ENCODE results near the gene LYST. TPM values are rescaled to one million over a fixed set of nuclear protein-coding genes. Genes with fewer than 3 reads are reported as not detected.
"Not testable (repeated sequence)": the region's sequence is repeated elsewhere in the genome, so short reads cannot be mapped to it uniquely, and the experiment has no call there.

The LYST gene
- polyA plus RNA-seq, 4 donors: 2.9 to 6.6 (median 5.0) TPM

DNA sequence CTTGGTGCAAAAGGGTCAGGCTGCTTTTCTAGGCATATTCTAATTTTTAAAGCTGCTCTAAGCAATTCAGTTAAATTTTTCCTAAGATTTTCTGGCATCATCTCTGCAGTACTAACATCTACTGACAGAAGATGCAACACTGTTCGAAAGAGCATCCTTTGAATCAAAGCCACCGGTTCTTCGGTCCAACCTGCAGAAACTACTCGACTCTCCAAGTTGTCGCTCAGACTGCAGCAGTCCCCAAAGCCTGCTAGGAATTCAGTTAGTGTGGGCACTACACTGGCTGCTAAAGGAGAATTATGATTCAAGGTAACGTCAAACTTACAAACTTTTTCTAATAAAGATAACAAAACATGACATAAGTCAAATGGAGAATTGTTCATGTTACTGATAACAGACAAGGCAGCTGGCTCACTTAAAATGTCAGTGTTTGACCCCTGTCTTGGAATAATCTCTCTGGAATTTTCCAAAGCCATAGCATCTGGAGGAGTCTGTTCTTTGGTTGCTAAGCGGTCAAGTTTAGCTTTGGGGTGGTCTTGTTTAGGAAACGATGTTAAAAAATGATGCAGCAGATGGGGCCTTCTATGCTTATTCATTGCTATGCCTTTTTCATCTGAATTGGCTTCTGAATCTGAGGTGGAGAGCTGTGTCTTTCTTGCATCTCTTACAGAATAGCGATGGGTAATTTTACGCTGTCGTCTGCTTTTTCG, 56.9 kb downstream of the LYST start:
- no peak overlapping the region for H3K27ac ChIP-seq (ENCODE audit: low read depth in 1 of 3, low read length in 2 of 3)

DNA sequence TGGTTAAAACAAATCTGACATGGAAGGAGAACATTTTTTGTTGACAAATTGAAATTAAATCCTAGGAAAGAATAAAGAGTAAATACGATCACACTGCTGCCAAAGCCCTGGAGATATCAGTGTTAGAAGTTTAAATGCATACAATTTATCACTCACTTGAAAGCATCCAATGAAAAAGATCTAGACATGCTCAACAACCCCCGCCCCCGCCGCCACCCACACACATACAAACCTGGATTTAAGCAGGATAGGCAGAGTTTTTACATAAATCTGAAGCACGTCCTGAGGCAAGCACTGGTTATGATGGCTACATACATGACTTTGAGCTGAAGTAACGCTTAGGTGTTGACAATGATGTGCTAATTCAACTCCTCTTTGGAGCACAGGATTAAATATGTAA, 58.5 kb downstream of the LYST start:
- DNase-seq (no peak), FAIRE-seq (no peak)
- no peaks in the 10 kb centered on the region for H3K9me3 ChIP-seq (ENCODE audit: control insufficient read depth in 2 of 2, insufficient read depth in 1 of 2, low read depth in 1 of 2, low read length in 1 of 2)
- H3K4me1 ChIP-seq (ENCODE audit: control insufficient read depth in 3 of 3, insufficient read depth in 2 of 3, low read depth in 1 of 3, low read length in 2 of 3): no peaks in the 10 kb centered on the region
- H3K27ac ChIP-seq (ENCODE audit: low read depth in 1 of 3, low read length in 2 of 3): no peak overlapping the region
- H3K4me3 ChIP-seq (ENCODE audit: low read depth in 1 of 3, low read length in 3 of 3): no peak overlapping the region
- H3K27me3 ChIP-seq (ENCODE audit: control insufficient read depth in 3 of 3, insufficient read depth in 3 of 3, low read length in 3 of 3): no peaks in the 10 kb centered on the region
- WGBS, 3 donors: 88 to 95% (median 94%) methylated on average over 6 of the region's 6 CpGs
- H3K36me3 ChIP-seq (ENCODE audit: control insufficient read depth in 3 of 3, insufficient read depth in 2 of 3, low read depth in 1 of 3, low read length in 3 of 3): no peaks in the 10 kb centered on the region

More for the DNA sequence above, 56.9 kb downstream of the LYST start:
- Histone ChIP-seq H3K9me3 (ENCODE audit: control insufficient read depth in 2 of 2, insufficient read depth in 1 of 2, low read depth in 1 of 2, low read length in 1 of 2) (no peaks in the 10 kb centered on the region), H3K4me1 (ENCODE audit: control insufficient read depth in 3 of 3, insufficient read depth in 2 of 3, low read depth in 1 of 3, low read length in 2 of 3) (no peaks in the 10 kb centered on the region), H3K36me3 (ENCODE audit: control insufficient read depth in 3 of 3, insufficient read depth in 2 of 3, low read depth in 1 of 3, low read length in 3 of 3) (no peaks in the 10 kb centered on the region), H3K4me3 (ENCODE audit: low read depth in 1 of 3, low read length in 3 of 3) (no peak overlapping the region), H3K27me3 (ENCODE audit: control insufficient read depth in 3 of 3, insufficient read depth in 3 of 3, low read length in 3 of 3) (no peaks in the 10 kb centered on the region)
- 74 to 88% (median 87%) methylated on average over 12 of the region's 12 CpGs for WGBS, 3 donors
- FAIRE-seq (no peak), DNase-seq (no peak)

DNA sequence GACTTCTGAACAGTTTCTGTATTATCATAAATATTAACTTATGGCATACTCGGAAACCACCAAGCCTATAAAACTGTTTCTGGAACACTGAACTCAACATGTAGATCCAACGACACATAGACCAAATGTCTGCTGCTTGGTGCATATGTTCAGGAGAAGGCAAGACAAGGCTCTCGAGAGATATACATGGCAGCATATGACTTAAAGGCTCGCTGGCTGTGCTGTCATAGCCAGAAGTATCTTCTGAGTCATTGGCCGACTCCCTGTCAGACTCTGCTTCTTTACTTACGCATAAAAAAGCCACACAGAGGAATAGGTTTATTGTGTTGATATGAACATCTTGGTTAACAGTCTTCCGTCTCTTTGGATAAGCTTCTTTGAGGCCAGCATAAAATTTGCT, 60.6 kb downstream of the LYST start:
- DNase-seq (no peak), FAIRE-seq (no peak)
- H3K4me3 ChIP-seq (ENCODE audit: low read depth in 1 of 3, low read length in 3 of 3): no peak overlapping the region
- 85 to 90% (median 88%) methylated on average over 7 of the region's 7 CpGs for WGBS, 3 donors
- no peaks in the 10 kb centered on the region for H3K27me3 ChIP-seq (ENCODE audit: control insufficient read depth in 3 of 3, insufficient read depth in 3 of 3, low read length in 3 of 3)
- no peaks in the 10 kb centered on the region for H3K9me3 ChIP-seq (ENCODE audit: control insufficient read depth in 2 of 2, insufficient read depth in 1 of 2, low read depth in 1 of 2, low read length in 1 of 2)
- no peaks in the 10 kb centered on the region for H3K36me3 ChIP-seq (ENCODE audit: control insufficient read depth in 3 of 3, insufficient read depth in 2 of 3, low read depth in 1 of 3, low read length in 3 of 3)
- H3K27ac ChIP-seq (ENCODE audit: low read depth in 1 of 3, low read length in 2 of 3): no peak overlapping the region
- H3K4me1 ChIP-seq (ENCODE audit: control insufficient read depth in 3 of 3, insufficient read depth in 2 of 3, low read depth in 1 of 3, low read length in 2 of 3): no peaks in the 10 kb centered on the region

GRCh38 chr1:235802573-235803346, 63.9 kb downstream of the LYST start:
- DNase-seq: no peak
- Histone ChIP-seq H3K27ac (ENCODE audit: low read depth in 1 of 3, low read length in 2 of 3) (no peak overlapping the region), H3K27me3 (ENCODE audit: control insufficient read depth in 3 of 3, insufficient read depth in 3 of 3, low read length in 3 of 3) (no peaks in the 10 kb centered on the region), H3K4me1 (ENCODE audit: control insufficient read depth in 3 of 3, insufficient read depth in 2 of 3, low read depth in 1 of 3, low read length in 2 of 3) (no peaks in the 10 kb centered on the region), H3K9me3 (ENCODE audit: control insufficient read depth in 2 of 2, insufficient read depth in 1 of 2, low read depth in 1 of 2, low read length in 1 of 2) (no peaks in the 10 kb centered on the region), H3K36me3 (ENCODE audit: control insufficient read depth in 3 of 3, insufficient read depth in 2 of 3, low read depth in 1 of 3, low read length in 3 of 3) (no peaks in the 10 kb centered on the region), H3K4me3 (ENCODE audit: low read depth in 1 of 3, low read length in 3 of 3) (no peak overlapping the region)
- WGBS, 3 donors: 91 to 94% (median 92%) methylated on average over 4 of the region's 4 CpGs
- FAIRE-seq: peak; percentile 33

DNA sequence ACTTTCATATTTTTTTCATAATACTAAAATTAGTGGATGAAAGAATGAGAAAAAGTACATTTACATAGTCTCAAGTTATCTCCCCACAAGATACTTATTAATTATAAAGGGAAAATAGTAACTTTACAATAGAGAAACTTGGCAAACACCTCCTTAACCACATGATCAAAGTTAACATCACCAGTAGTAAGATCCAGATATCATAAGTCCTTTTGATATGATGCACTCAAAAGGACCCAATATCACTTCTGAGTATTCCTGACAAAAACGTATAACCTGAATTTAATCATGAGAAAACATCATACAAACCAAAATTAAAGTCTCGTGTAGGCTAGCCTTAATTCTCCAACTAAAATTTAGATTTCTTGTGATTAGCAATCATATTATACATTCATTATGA, 67.4 kb downstream of the LYST start:
- 83 to 89% (median 86%) methylated on average over 2 of the region's 2 CpGs for WGBS, 3 donors
- no peak for DNase-seq
- H3K4me1 ChIP-seq (ENCODE audit: control insufficient read depth in 3 of 3, insufficient read depth in 2 of 3, low read depth in 1 of 3, low read length in 2 of 3): no peaks in the 10 kb centered on the region
- FAIRE-seq: no peak
- no peaks in the 10 kb centered on the region for H3K27me3 ChIP-seq (ENCODE audit: control insufficient read depth in 3 of 3, insufficient read depth in 3 of 3, low read length in 3 of 3)
- peaks cover 0 to 2% (median 0%) of the 10 kb centered on the region in 3 donors for H3K36me3 ChIP-seq (ENCODE audit: control insufficient read depth in 3 of 3, insufficient read depth in 2 of 3, low read depth in 1 of 3, low read length in 3 of 3)
- no peak overlapping the region for H3K27ac ChIP-seq (ENCODE audit: low read depth in 1 of 3, low read length in 2 of 3)
- no peak overlapping the region for H3K4me3 ChIP-seq (ENCODE audit: low read depth in 1 of 3, low read length in 3 of 3)
- peaks cover 0 to 2% of the 10 kb centered on the region in 2 donors for H3K9me3 ChIP-seq (ENCODE audit: control insufficient read depth in 2 of 2, insufficient read depth in 1 of 2, low read depth in 1 of 2, low read length in 1 of 2)

- Histone ChIP-seq H3K36me3 (ENCODE audit: control insufficient read depth in 3 of 3, insufficient read depth in 2 of 3, low read depth in 1 of 3, low read length in 3 of 3) (peaks cover 2 to 4% (median 4%) of the 10 kb centered on the region in 3 donors), H3K4me3 (ENCODE audit: low read depth in 1 of 3, low read length in 3 of 3) (no peak overlapping the region), H3K27ac (ENCODE audit: low read depth in 1 of 3, low read length in 2 of 3) (no peak overlapping the region), H3K4me1 (ENCODE audit: control insufficient read depth in 3 of 3, insufficient read depth in 2 of 3, low read depth in 1 of 3, low read length in 2 of 3) (no peaks in the 10 kb centered on the region), H3K9me3 (ENCODE audit: control insufficient read depth in 2 of 2, insufficient read depth in 1 of 2, low read depth in 1 of 2, low read length in 1 of 2) (peaks cover 0 to 2% of the 10 kb centered on the region in 2 donors), H3K27me3 (ENCODE audit: control insufficient read depth in 3 of 3, insufficient read depth in 3 of 3, low read length in 3 of 3) (no peaks in the 10 kb centered on the region)
- peak in 1 of 2 donors; percentile 20 for DNase-seq
- FAIRE-seq: no peak
- WGBS, 3 donors: 25 to 67% (median 43%) methylated on average over 7 of the region's 7 CpGs
These were observed 75.1 kb downstream of the LYST start for GRCh38 chr1:235791532-235792060.

GRCh38 chr1:235790123-235790522, 76.6 kb downstream of the LYST start:
- Histone ChIP-seq H3K36me3 (ENCODE audit: control insufficient read depth in 3 of 3, insufficient read depth in 2 of 3, low read depth in 1 of 3, low read length in 3 of 3) (peaks cover 2 to 4% (median 2%) of the 10 kb centered on the region in 3 donors), H3K27ac (ENCODE audit: low read depth in 1 of 3, low read length in 2 of 3) (no peak overlapping the region), H3K9me3 (ENCODE audit: control insufficient read depth in 2 of 2, insufficient read depth in 1 of 2, low read depth in 1 of 2, low read length in 1 of 2) (no peaks in the 10 kb centered on the region), H3K27me3 (ENCODE audit: control insufficient read depth in 3 of 3, insufficient read depth in 3 of 3, low read length in 3 of 3) (no peaks in the 10 kb centered on the region), H3K4me3 (ENCODE audit: low read depth in 1 of 3, low read length in 3 of 3) (no peak overlapping the region), H3K4me1 (ENCODE audit: control insufficient read depth in 3 of 3, insufficient read depth in 2 of 3, low read depth in 1 of 3, low read length in 2 of 3) (no peaks in the 10 kb centered on the region)
- FAIRE-seq: no peak
- no peak for DNase-seq

- not testable (repeated sequence) for H3K4me3 ChIP-seq (ENCODE audit: low read depth in 1 of 3, low read length in 3 of 3); FAIRE-seq; H3K9me3 ChIP-seq (ENCODE audit: control insufficient read depth in 2 of 2, insufficient read depth in 1 of 2, low read depth in 1 of 2, low read length in 1 of 2); H3K36me3 ChIP-seq (ENCODE audit: control insufficient read depth in 3 of 3, insufficient read depth in 2 of 3, low read depth in 1 of 3, low read length in 3 of 3); H3K27me3 ChIP-seq (ENCODE audit: control insufficient read depth in 3 of 3, insufficient read depth in 3 of 3, low read length in 3 of 3); H3K27ac ChIP-seq (ENCODE audit: low read depth in 1 of 3, low read length in 2 of 3); H3K4me1 ChIP-seq (ENCODE audit: control insufficient read depth in 3 of 3, insufficient read depth in 2 of 3, low read depth in 1 of 3, low read length in 2 of 3); DNase-seq
- WGBS, 3 donors: 94 to 96% (median 96%) methylated on average over 8 of the region's 8 CpGs
These were observed 80.3 kb downstream of the LYST start for GRCh38 chr1:235786227-235786898.

All from small intestine (tissue), 7 donors.